GM21529 (cell line): ENCODE results near the gene ASB5.
"Not testable (repeated sequence)": the region's sequence is repeated elsewhere in the genome, so short reads cannot be mapped to it uniquely, and the experiment has no call there.

ENCODE experiments used
- ATAC-seq: cut with Tn5 transposase; IDR thresholded peaks from one replicate; pipeline ENCODE4 v1.9.1; 2021; ENCODE audit not compliant: unreplicated experiment

Gene ASB5

GRCh38 chr4:176279560-176279959 lies 10.5 kb upstream of the ASB5 start:
- ATAC-seq, result not testable (repeated sequence)

GRCh38 chr4:176277162-176277904 lies 8.3 kb upstream of the ASB5 start:
- ATAC-seq, result peak; percentile 94

GRCh38 chr4:176276710-176277109 lies 7.7 kb upstream of the ASB5 start:
- no peak for ATAC-seq

GRCh38 chr4:176274441-176274840 lies 5.4 kb upstream of the ASB5 start:
- no peak for ATAC-seq

GRCh38 chr4:176273736-176274135 lies 4.7 kb upstream of the ASB5 start:
- no peak for ATAC-seq

- no peak for ATAC-seq
Measured at GRCh38 chr4:176272799-176273198, 3.8 kb upstream of the ASB5 start.

- ATAC-seq, result no peak
Measured at GRCh38 chr4:176271749-176272148, 2.7 kb upstream of the ASB5 start.

GRCh38 chr4:176270669-176271068 lies 1.6 kb upstream of the ASB5 start:
- no peak for ATAC-seq

- ATAC-seq, result no peak
Measured at GRCh38 chr4:176266026-176266425, 3.0 kb downstream of the ASB5 start.

- peak; percentile 88 for ATAC-seq
Measured at GRCh38 chr4:176262243-176262642, 6.8 kb downstream of the ASB5 start.

- ATAC-seq, result no peak
Measured at GRCh38 chr4:176261481-176261880, 7.5 kb downstream of the ASB5 start.

GRCh38 chr4:176261018-176261417 lies 8.0 kb downstream of the ASB5 start:
- no peak for ATAC-seq

GRCh38 chr4:176259330-176260090 lies 9.5 kb downstream of the ASB5 start:
- peak; percentile 47 for ATAC-seq

GRCh38 chr4:176258135-176258534 lies 10.9 kb downstream of the ASB5 start:
- no peak for ATAC-seq

- no peak for ATAC-seq
Measured at GRCh38 chr4:176256921-176257320, 12.1 kb downstream of the ASB5 start.

- no peak for ATAC-seq
Measured at GRCh38 chr4:176242764-176243347, 26.2 kb downstream of the ASB5 start.

- no peak for ATAC-seq
Measured at GRCh38 chr4:176241703-176242102, 27.3 kb downstream of the ASB5 start.

GRCh38 chr4:176238826-176239225 lies 30.2 kb downstream of the ASB5 start:
- no peak for ATAC-seq

GRCh38 chr4:176238157-176238610 lies 30.8 kb downstream of the ASB5 start:
- ATAC-seq, result no peak

- ATAC-seq, result no peak
Measured at GRCh38 chr4:176236946-176237345, 32.1 kb downstream of the ASB5 start.

GRCh38 chr4:176230836-176231235 lies 38.2 kb downstream of the ASB5 start:
- ATAC-seq, result no peak

GRCh38 chr4:176229645-176230044 lies 39.4 kb downstream of the ASB5 start:
- no peak for ATAC-seq
